ENCODE data around the gene BSN. TPM values are rescaled to one million over a fixed set of nuclear protein-coding genes. Genes with fewer than 3 reads are reported as not detected.

The BSN gene
- total RNA-seq, 2 donors from 2014 or later: 1.3 to 6.6 TPM

DNA sequence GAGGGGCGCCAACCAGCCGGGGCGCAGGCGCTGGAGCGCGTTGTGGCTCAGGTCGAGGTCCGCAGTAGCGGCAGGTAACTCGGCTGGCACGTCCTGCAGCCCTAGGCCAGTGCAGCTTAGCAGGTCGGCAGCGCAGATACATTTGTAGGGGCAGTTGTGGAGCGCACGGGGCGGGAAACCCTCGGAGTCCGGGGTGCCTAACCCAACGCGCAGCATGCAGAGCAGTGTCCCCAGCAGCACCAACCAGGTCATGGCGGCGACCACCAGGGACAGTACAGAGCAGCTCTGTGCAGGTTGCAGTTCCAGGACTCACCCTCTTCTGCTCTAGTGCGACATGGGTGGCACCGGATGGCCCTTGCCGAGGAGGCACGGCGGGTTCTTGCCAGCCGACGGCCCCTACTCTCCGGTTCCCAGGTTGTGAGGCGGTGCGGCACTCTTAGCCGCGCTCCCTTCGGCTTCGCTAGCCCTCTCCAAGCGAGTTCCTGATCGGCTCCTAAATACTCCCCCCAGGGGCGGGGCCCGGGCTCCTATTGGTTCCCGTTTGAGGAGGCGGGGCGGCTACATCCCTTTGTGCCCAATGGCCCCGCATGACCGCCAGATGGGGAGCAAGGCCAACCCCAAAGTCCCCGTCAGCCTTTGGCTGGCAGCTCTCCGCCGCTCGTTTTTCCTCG lies 165.1 kb downstream of the BSN start, which contains the start of gene AMIGO3:
Gene AMIGO3, minus strand, starts transcription at position 471 of the 671 bp plus-strand sequence. Its CDS starts 219 bp downstream, at position 252.
- 1 to 2% methylated on average over 7 to 50 of the region's 50 CpGs for WGBS, 2 donors
- Histone ChIP-seq H3K27ac (peak within 1 kb of the TSS; percentile 1 to 69 (median 59)), H3K27me3 (no peaks in the 10 kb centered on the region), H3K36me3 (replicated peaks in 1 of 2; ENCODE audit: insufficient read depth in 1 of 2, low read depth in 2 of 2) (peaks cover 0 to 4% of the 10 kb centered on the region in 2 donors), H3K4me1 (peaks cover 53% of the 10 kb centered on the region), H3K4me3 (no peak within 1 kb of the TSS), H3K9me3 (no peaks in the 10 kb centered on the region)
- intact Hi-C loops (cut with DNase I): no loop called here
- TF ChIP-seq POLR2A (IDR thresholded peaks at IDR 0.05): peak; percentile 82 to 87 (median 84)
- TF ChIP-seq, protein P1, sequence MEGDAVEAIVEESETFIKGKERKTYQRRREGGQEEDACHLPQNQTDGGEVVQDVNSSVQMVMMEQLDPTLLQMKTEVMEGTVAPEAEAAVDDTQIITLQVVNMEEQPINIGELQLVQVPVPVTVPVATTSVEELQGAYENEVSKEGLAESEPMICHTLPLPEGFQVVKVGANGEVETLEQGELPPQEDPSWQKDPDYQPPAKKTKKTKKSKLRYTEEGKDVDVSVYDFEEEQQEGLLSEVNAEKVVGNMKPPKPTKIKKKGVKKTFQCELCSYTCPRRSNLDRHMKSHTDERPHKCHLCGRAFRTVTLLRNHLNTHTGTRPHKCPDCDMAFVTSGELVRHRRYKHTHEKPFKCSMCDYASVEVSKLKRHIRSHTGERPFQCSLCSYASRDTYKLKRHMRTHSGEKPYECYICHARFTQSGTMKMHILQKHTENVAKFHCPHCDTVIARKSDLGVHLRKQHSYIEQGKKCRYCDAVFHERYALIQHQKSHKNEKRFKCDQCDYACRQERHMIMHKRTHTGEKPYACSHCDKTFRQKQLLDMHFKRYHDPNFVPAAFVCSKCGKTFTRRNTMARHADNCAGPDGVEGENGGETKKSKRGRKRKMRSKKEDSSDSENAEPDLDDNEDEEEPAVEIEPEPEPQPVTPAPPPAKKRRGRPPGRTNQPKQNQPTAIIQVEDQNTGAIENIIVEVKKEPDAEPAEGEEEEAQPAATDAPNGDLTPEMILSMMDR (IDR thresholded peaks at IDR 0.05): peak; percentile 42 to 92 (median 63)
- peak; percentile 71 for ATAC-seq
- DNase-seq: peak; percentile 97 to 98 (median 98)

Small RNAs within 50 kb of the gene (small RNA-seq; reads per million reads assigned to genes)
- not detected for gene AMIGO3

Other genes with a start within 250 kb of the BSN start
- gene USP4, start 214.4 kb upstream of the BSN start, total RNA-seq: 10 to 100 TPM; 13.2 to 24.7 TPM
- gene GPX1, start 196.1 kb upstream of the BSN start, total RNA-seq: 100 to 1,000 TPM; 150 to 246 TPM
- gene RHOA, start 142.5 kb upstream of the BSN start, total RNA-seq: 100 to 1,000 TPM; 216 to 252 TPM
- gene TCTA, start 142.1 kb upstream of the BSN start, total RNA-seq: 10 to 100 TPM; 14.0 to 59.0 TPM
- gene AMT, start 132.0 kb upstream of the BSN start, total RNA-seq: 10 to 100 TPM; 10.9 to 27.7 TPM
- gene NICN1, start 125.2 kb upstream of the BSN start, total RNA-seq: 1 to 10 TPM; 1.6 to 5.4 TPM
- 10 to 100 TPM; 46.8 to 57.9 TPM for gene DAG1, start 84.2 kb upstream of the BSN start, total RNA-seq
- 10 to 100 TPM; 58.7 to 67.7 TPM for gene APEH, start 119.9 kb downstream of the BSN start, total RNA-seq
- gene MST1, start 135.0 kb downstream of the BSN start, total RNA-seq: 10 to 100 TPM; 16.9 to 80.4 TPM
- 10 to 100 TPM; 18.4 to 28.7 TPM for gene RNF123, start 135.1 kb downstream of the BSN start, total RNA-seq
- gene AMIGO3, start 165.2 kb downstream of the BSN start, total RNA-seq: 1 to 10 TPM; 2.0 to 2.1 TPM
- gene GMPPB, start 169.5 kb downstream of the BSN start, total RNA-seq: 10 to 100 TPM; 36.3 to 43.8 TPM
- 10 to 100 TPM; 19.8 to 27.5 TPM for gene IP6K1, start 232.1 kb downstream of the BSN start, total RNA-seq
- gene CDHR4, start 245.4 kb downstream of the BSN start, total RNA-seq: under 1 TPM in 1 of 2 donors, not detected in 1; 0.26 TPM
- gene INKA1, start 248.8 kb downstream of the BSN start, total RNA-seq: 1 to 10 TPM in 1 of 2 donors, not detected in 1; 2.6 TPM

All from body of pancreas (tissue), 4 donors.